Activated T-helper 17 cell treated with anti-CD3 and anti-CD28 coated beads, Interleukin-2, amount 50 U/mL, for 72 hours (primary cell): ENCODE measurements around the gene MPLKIP. TPM values are rescaled to one million over a fixed set of nuclear protein-coding genes. Genes with fewer than 3 reads are reported as not detected.
"Not testable (repeated sequence)": the region's sequence is repeated elsewhere in the genome, so short reads cannot be mapped to it uniquely, and the experiment has no call there.

ENCODE experiments used
- ATAC-seq: fragments of 150-1000 bp; cut with Tn5 transposase; replicated peaks from 2 replicates; pipeline ENCODE4 v1.10.0; 2021; ENCODE audit warnings: mild to moderate bottlenecking, moderate library complexity
- H3K27ac Mint-ChIP-seq: one replicate; pipeline ENCODE4 v1.8.0; 2022; ENCODE audit warnings: mixed read lengths
- H3K27me3 Mint-ChIP-seq: one replicate; pipeline ENCODE4 v1.8.0; 2022; ENCODE audit warnings: mixed read lengths
- H3K36me3 Mint-ChIP-seq: one replicate; pipeline ENCODE4 v1.8.0; 2022; ENCODE audit warnings: low read depth, mild to moderate bottlenecking, mixed read lengths
- H3K4me1 Mint-ChIP-seq: one replicate; pipeline ENCODE4 v1.8.0; 2022; ENCODE audit warnings: mixed read lengths
- H3K4me3 Mint-ChIP-seq: one replicate; pipeline ENCODE4 v1.8.0; 2022; ENCODE audit warnings: mild to moderate bottlenecking, mixed read lengths
- H3K9me3 Mint-ChIP-seq: one replicate; pipeline ENCODE4 v1.8.0; 2022; ENCODE audit warnings: mixed read lengths
- total RNA-seq, 2 donors: library from RNA; stranded (reverse); gene quantifications; one replicate each; pipeline ENCODE4 v1.2.3, GENCODE V29; 2022

MPLKIP gene
- total RNA-seq, 2 donors from 2014 or later = 27.6 to 36.5 TPM

DNA sequence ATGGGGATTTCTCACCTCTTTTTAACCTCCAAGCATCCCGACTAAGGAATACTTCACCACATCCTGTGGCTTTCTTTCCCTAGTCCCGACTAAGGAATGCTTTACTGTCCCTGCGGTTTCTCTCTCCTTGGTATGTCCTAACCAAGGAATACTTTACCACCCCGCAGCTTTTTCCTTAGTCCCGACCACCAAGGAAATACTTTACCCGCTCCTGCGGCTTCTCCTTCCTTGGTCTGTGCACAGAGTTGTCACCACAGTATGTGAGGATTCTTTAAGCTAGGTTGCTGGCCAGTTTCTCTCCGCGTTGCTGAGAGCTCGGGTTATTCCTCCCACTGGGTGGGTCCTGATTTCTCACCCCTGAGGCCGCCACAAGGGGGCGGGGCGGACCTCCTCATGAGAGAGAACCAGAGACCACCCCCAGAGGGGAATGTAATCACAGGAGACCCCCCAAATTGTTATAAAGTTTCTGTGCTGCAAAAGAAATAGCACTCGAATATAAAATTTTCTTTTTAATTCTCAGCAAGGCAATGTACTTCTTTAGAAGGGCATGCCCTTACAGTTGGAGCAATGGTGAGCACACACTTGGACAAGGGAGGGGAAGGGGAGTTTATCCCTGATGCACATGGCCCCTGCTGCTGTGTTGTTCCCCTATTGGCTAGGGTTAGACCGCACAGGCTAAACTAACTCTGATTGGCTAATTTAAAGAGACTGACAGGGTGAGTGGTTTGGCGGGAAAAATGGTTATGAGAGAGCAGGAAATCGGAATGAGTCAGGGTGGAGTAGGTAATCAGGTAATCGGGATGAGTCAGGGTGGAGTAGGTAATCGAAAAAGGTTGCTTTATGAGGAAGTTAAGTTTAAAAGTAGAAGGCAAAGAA is 13.2 kb upstream of the MPLKIP start:
- Mint-ChIP-seq H3K36me3 (no peaks in the 10 kb centered on the region), H3K4me3 (no peak overlapping the region), H3K9me3 (no peaks in the 10 kb centered on the region), H3K27me3 (peaks cover 16% of the 10 kb centered on the region), H3K27ac (no peak overlapping the region), H3K4me1 (no peaks in the 10 kb centered on the region)
- ATAC-seq = no peak

DNA sequence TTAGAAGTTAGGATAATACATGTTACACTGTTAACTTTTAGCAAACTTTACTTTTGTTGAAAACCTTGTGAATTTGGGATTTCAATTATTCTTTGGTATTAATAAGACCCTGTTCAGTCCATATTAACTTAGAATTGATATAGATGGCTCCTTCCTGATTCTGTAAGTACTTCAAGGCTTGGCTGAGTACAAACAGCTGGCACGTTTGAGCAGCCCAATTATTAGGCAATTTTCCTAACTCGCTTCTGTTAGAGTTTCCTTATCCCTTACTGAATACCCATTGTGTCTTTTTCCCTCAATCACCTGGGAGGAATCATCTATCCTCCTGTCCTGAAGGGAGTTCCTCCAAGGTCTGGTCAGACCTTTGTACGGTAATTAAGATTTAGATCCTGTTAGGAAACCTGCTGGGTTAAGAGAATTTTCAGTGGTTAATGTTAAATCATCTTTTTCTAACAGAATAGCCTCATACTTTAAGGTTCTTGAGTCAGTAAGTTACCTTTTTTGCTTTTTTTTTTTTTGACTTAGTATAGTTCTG is 11.2 kb upstream of the MPLKIP start:
- peaks cover 19% of the 10 kb centered on the region for H3K27me3 Mint-ChIP-seq
- not testable (repeated sequence) for ATAC-seq, H3K36me3 Mint-ChIP-seq, H3K4me3 Mint-ChIP-seq, H3K27ac Mint-ChIP-seq, H3K4me1 Mint-ChIP-seq, H3K9me3 Mint-ChIP-seq

DNA sequence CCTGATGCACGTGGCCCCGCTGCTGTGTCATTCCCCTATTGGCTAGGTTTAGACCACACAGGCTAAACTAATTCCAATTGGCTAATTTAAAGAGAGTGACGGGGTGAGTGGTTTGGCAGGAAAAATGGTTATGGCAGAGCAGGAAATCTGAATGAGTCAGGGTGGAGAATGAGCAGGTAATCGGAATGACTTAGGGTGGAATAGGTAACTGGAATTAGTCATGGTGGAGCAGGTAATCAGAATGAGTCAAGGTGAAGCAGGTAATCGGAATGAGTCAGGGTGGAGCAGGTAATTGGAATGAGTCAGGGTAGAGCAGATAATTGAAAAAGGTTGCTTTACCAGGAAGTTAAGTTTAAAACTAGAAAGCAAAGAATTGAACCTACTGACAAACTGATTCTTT is 7.5 kb upstream of the MPLKIP start:
- H3K4me3 Mint-ChIP-seq, H3K9me3 Mint-ChIP-seq, H3K4me1 Mint-ChIP-seq, ATAC-seq, H3K27ac Mint-ChIP-seq, H3K36me3 Mint-ChIP-seq: not testable (repeated sequence)
- peaks cover 11% of the 10 kb centered on the region for H3K27me3 Mint-ChIP-seq

DNA sequence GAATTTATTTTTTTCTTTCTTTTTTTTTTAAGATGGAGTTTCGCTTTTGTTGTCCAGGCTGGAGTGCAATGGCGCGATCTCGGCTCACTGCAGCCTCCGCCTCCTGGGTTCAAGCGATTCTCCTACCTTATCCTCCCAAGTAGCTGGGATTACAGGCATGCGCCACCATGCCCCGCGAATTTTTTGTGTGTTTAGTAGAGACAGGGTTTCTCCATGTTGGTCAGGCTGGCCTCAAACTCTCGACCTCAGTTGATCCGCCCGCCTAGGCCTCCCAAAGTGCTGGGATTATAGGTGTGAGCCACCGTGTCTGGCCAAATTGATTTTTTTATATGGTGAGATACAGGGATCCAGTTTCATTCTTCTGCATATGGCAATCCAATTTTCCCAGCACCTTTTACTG is 5.5 kb upstream of the MPLKIP start:
- not testable (repeated sequence) for H3K4me1 Mint-ChIP-seq, ATAC-seq, H3K36me3 Mint-ChIP-seq, H3K4me3 Mint-ChIP-seq, H3K27ac Mint-ChIP-seq, H3K27me3 Mint-ChIP-seq, H3K9me3 Mint-ChIP-seq

DNA sequence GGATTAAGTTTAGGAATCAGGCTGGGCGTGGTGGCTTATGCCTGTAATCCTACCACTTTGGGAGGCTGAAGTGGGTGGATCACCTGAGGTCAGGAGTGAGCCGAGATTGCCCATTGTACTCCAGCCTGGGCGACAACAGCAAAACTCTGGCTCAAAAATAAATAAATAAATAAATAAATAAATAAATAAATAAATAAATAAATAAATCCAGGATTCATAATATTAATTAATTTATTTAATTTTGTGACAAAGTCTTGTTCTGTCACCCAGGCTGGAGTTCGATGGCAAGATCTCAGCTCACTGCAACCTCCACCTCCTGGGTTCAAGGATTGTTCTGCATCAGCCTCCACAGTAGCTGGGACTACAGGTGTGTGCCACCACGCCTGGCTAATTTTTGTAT is 4.6 kb upstream of the MPLKIP start:
- H3K9me3 Mint-ChIP-seq = no peaks in the 10 kb centered on the region
- peaks cover 7% of the 10 kb centered on the region for H3K27me3 Mint-ChIP-seq
- no peak overlapping the region for H3K4me3 Mint-ChIP-seq
- no peak overlapping the region for H3K27ac Mint-ChIP-seq
- no peaks in the 10 kb centered on the region for H3K4me1 Mint-ChIP-seq
- H3K36me3 Mint-ChIP-seq = no peaks in the 10 kb centered on the region
- no peak for ATAC-seq

DNA sequence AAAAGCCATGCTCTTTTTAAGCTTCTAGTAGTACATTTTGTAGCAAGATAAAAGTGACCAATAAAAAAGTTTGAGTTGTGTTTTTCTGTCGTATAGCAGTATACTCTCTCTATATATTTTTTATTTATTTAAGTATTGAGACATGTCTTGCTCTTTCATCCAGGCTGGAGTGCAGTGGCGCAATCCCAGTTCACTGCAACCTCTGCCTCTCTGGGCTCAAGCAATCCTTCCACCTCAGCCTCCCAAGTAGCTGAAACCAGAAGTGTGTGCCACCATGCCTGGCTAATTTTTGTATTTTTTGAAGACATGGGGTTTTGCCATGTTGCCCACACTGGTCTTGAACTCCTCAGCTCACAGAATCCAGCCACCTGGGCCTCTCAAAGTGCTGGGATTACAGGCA is 3.1 kb upstream of the MPLKIP start:
- Mint-ChIP-seq H3K4me3 (no peak overlapping the region), H3K4me1 (peaks cover 5% of the 10 kb centered on the region), H3K27me3 (peaks cover 3% of the 10 kb centered on the region), H3K27ac (no peak overlapping the region), H3K36me3 (peaks cover 7% of the 10 kb centered on the region), H3K9me3 (no peaks in the 10 kb centered on the region)
- no peak for ATAC-seq

DNA sequence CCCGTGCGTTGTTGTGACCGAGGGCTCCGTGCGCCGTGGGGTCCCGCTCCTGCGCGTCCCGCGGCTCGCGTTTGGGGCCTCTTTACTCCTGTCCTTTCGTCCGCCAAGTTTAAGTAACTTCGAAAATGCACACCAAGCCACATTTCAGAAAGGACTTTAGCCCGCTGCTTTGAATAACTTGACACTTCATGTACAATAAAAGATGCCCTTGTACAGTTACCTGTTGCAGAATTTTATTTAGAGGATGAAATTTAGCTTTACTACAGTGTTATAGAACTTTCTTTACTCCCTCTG is 842 bp upstream of the MPLKIP start:
- ATAC-seq = no peak
- H3K9me3 Mint-ChIP-seq = no peaks in the 10 kb centered on the region
- H3K4me1 Mint-ChIP-seq = peaks cover 13% of the 10 kb centered on the region
- peaks cover 20% of the 10 kb centered on the region for H3K36me3 Mint-ChIP-seq
- H3K27ac Mint-ChIP-seq = peak overlapping the region; percentile 52
- H3K4me3 Mint-ChIP-seq = peak overlapping the region; percentile 86
- no peaks in the 10 kb centered on the region for H3K27me3 Mint-ChIP-seq

DNA sequence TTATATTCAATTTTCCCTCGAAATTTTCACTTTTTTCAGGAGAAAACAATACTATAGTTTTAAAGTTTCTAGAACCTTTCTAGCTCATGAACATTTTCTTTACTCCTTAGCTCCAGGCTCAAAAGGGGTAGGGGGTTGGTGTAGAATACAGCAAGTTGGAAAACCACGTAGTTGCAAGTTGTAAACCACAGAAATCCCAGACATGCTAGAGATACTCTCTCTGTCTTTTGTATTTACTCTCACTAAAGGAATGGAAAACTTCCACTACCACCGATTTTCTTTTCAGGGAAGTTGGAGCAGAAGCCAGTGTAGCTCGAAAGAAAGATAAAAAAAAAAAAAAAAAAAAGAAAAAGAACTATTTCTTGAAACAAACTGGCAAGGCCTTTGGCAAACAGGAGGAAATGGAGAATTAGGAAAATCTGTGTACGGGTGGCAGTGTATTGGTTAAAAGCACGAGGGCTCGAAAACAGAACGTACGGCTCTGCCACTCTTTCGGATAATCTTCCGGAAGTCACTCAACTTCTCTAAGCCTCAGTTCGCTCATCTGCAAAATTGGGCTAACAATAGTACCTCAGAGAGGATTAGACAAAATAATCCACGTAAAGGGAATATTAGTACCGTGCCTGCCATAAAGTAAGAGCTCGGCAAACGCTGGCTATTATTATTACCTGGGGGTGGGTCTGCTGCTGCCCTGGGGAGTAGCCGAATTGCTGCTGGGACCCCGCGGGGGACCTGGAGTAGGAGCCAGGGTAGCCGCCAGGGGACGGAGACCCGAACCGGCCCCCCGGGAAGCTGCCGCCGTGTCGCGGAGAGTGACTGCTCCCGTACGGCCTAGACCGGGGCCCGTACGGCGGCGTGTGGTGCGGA is 628 bp downstream of the MPLKIP start:
- no peaks in the 10 kb centered on the region for H3K27me3 Mint-ChIP-seq
- peak overlapping the region; percentile 86 for H3K4me3 Mint-ChIP-seq
- peaks cover 17% of the 10 kb centered on the region for H3K4me1 Mint-ChIP-seq
- no peaks in the 10 kb centered on the region for H3K9me3 Mint-ChIP-seq
- ATAC-seq = peak; percentile 69
- H3K36me3 Mint-ChIP-seq = peaks cover 23% of the 10 kb centered on the region
- peak overlapping the region; percentile 92 for H3K27ac Mint-ChIP-seq

DNA sequence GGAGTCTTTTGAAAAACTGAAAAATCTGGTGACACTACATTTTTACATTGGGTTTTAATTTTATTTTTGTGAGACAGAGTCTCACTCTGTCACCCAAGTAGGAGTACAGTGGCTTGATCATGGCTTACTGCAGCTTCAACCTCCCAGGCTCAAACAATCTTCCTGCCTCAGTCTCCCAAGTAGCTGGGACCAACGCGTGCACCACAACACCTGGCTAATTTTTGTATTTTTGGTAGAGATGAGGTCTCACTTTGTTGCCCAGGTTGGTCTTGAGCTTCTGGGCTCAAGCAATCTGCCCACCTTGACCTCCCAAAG is 11.5 kb downstream of the MPLKIP start:
- Mint-ChIP-seq H3K27me3 (no peaks in the 10 kb centered on the region), H3K4me1 (no peaks in the 10 kb centered on the region), H3K27ac (no peak overlapping the region), H3K36me3 (no peaks in the 10 kb centered on the region), H3K4me3 (no peak overlapping the region), H3K9me3 (no peaks in the 10 kb centered on the region)
- ATAC-seq = no peak

DNA sequence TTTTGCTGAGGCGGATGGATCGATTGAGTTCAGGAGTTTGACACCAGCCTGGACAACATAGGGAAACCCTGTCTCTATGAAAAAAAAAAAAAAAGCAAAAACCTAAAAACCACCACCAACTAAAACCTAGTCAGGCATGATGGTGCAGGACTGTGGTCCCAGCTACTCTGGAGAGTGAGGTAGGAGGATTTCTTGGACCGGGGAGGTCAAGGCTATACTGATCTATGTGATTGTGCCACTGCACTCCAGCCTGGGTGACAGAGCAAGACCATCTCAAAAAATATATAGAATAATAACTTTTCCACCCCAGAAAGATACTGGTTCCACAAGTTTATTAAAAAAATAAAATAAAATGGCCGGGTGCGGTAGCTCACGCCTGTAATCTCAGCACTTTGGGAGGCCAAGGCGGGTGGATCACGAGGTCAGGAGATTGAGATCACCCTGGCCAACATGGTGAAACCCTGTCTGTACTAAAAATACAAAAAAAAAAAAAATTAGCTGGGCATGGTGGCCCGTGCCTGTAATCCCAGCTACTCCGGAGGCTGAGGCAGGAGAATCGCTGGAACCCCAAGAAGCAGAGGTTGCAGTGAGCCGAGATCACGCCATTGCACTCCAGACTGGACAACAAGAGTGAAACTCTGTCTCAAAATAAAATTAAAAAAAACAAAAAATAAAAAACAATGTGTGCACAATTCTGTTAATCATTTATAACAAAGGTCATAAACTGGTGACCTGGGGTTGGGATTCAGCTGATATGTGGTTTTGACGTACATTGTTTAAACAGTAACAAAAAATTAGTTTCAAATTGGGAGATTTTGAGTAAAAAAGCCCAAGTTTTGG is 12.1 kb downstream of the MPLKIP start:
- not testable (repeated sequence) for H3K27ac Mint-ChIP-seq, H3K36me3 Mint-ChIP-seq, H3K27me3 Mint-ChIP-seq

DNA sequence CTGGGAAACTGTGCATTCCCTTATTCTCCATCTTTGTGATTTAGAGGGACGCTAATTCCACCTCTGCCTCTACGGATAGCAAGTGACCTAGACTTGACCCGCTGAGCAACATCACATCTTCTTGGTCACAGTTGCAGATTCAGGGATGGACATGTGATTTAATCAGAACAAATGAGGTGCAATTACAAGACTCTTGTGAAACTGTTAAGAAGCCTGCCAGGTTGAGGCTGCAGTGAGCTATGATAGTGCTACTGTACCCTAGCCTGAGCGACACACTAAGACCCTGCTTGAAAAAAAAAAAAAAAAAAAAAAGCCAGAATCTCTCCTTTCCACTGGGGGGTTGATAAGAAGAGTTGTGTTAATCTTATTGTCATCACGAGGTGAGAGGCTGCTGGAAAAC is 14.4 kb downstream of the MPLKIP start:
- no peaks in the 10 kb centered on the region for H3K4me1 Mint-ChIP-seq
- ATAC-seq = no peak
- no peak overlapping the region for H3K4me3 Mint-ChIP-seq
- no peak overlapping the region for H3K27ac Mint-ChIP-seq
- no peaks in the 10 kb centered on the region for H3K36me3 Mint-ChIP-seq
- H3K27me3 Mint-ChIP-seq = no peaks in the 10 kb centered on the region
- H3K9me3 Mint-ChIP-seq = no peaks in the 10 kb centered on the region

More for the DNA sequence above, 12.1 kb downstream of the MPLKIP start:
- H3K4me3 Mint-ChIP-seq, H3K9me3 Mint-ChIP-seq, ATAC-seq, H3K4me1 Mint-ChIP-seq: not testable (repeated sequence)

DNA sequence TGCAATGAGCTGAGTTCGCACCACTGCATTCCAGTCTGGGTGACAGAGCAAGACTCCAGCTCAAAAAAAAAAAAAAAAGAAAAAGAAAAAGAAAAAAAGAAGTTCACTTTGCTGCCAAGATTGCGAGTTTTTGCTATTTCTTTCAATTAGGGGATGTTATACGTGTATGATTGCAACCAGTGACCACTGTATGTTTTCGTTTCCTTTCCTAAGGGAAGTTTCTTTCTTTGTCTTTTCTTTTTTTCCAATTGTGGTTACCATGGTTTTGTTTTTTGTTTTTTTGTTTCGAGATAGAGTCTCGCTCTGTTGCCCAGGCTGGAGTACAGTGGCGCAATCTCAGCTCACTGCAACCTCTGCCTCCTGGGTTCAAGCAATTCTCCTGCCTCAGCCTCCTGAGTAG is 16.2 kb downstream of the MPLKIP start:
- H3K27me3 Mint-ChIP-seq, H3K9me3 Mint-ChIP-seq, H3K36me3 Mint-ChIP-seq, H3K4me1 Mint-ChIP-seq, ATAC-seq, H3K4me3 Mint-ChIP-seq, H3K27ac Mint-ChIP-seq: not testable (repeated sequence)

DNA sequence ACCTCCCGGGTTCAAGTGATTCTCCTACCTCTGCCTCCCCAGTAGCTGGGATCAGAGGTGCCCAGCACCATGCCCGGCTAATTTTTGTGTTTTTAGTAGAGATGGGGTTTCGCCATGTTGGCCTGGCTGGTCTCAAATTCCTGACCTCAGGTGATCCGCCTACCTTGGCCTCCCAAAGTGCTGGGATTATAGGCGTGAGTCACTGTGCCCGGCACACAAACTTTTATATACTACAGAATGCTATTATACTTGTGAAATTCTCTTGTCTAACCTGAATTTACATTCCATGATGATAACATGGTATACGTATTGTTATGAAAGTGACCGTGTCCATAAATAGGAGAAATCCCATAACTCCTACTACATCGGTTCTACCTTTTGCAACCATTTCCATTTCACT is 17.2 kb downstream of the MPLKIP start:
- not testable (repeated sequence) for H3K4me1 Mint-ChIP-seq, H3K4me3 Mint-ChIP-seq, ATAC-seq, H3K36me3 Mint-ChIP-seq, H3K27ac Mint-ChIP-seq, H3K27me3 Mint-ChIP-seq, H3K9me3 Mint-ChIP-seq

DNA sequence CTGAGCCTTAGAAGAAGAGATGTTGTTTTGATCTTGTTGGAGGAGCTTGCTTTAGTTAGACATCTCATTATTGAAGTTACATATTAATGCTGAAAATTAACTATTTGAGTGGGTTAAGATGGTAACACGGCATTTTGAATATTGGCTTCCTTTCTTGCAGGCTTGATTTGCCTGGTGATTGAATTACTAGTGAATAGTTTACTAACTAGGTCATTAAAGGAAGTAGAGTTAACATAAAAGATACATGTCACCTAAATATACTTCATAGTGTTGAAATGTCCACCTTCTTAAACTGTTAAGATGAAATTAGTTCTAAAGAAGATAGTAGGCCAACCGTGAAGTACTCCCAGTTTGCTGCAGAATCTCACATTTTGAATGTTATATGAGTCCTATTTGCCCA is 18.5 kb downstream of the MPLKIP start:
- ATAC-seq = no peak
- no peaks in the 10 kb centered on the region for H3K36me3 Mint-ChIP-seq
- no peak overlapping the region for H3K27ac Mint-ChIP-seq
- no peaks in the 10 kb centered on the region for H3K4me1 Mint-ChIP-seq
- no peak overlapping the region for H3K4me3 Mint-ChIP-seq
- H3K27me3 Mint-ChIP-seq = no peaks in the 10 kb centered on the region
- H3K9me3 Mint-ChIP-seq = no peaks in the 10 kb centered on the region
